Stimulated activated CD4-positive, alpha-beta T cell treated with anti-CD3 and anti-CD28 coated beads, TNF-alpha, amount 100 ng/mL, for 24 hours (primary cell): Measurements from ENCODE around the gene DGKD.
"Not testable (repeated sequence)": the region's sequence is repeated elsewhere in the genome, so short reads cannot be mapped to it uniquely, and the experiment has no call there.

Source experiments
- DNase-seq, 3 experiments: peaks; one replicate each; pipeline ENCODE4 v3.0.0-alpha.2; 2020; ENCODE audit warnings: low read depth in 3 of 3

DGKD gene

DNA sequence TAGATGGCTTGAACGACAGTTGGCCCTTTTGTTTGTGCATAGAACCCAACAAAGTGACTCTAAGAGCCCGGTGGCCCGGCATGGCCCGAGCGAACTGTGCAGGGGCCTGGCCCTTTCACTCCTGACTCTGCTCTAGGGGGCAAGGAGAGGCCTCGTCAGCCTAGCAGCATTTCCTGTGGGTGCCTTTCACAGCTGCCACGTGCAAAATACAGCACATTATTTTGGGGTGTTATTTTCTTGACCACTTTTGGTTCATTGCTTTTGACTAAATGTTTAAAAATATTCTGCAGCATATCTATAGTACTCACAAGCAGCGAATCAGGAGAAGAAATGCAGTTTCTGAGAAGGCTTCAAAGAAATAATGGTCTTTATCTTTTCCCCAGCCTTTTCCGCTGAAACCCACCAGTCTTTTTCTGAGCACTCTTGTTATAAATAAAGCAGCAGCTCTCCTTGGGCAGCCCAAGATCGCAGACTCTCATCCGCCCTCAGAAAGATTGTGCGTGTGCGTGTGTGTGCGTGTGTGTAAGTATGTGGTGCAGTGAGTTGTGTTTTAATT, 31.3 kb downstream of the DGKD start:
- no peak for DNase-seq

DNA sequence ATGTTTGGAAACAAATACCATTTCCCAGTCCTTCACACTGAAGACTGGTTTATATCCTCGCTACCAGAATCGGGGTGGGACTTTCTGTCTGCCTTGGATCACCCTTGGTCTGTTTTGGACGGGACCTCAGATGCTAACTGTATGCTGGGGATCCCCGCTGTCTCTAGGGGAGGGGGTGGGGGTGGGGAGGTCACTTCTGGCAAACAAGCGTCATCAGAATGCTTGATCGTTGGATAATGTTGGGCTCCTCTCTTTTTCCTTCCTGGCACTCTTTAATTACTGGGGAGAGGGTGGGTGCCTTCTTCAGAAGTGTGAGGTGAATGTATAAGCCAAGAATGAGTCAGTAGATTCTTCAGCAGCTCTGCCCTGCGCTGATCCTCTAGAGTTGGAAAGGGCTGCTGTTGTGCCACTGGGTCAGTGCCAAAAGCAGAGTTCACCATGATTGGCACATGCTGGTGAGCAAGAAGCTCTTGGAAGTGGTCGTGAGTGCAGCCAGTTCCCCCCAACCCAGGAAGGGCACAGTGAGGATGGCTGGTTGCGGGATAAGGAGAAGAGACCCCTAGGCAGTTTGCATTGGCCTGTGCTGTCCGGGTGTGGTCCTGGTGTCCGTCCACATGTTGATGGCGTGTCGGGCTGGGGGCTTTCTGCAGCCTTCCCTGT, 32.2 kb downstream of the DGKD start:
- DNase-seq, result peak in 1 of 3 experiments; percentile 22

DNA sequence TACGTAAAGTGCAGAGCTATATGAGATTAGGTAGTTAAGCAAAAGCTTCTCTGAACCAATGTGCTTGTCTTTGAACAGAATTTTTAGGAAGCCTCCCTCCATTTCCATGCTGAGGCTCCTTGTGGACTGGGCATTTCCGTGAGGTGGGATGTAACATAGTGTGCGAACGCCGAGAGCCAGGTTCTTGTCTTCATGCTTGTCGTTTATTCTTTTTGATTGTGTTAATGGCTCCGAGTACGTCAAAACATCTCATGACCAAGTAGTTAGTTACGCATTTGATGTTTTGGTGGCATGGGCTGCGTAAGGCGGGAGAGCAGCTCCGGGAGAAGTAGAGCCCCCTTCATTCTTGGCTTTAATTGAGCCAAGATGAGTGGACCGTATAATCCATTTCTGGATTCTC, 32.9 kb downstream of the DGKD start:
- no peak for DNase-seq

DNA sequence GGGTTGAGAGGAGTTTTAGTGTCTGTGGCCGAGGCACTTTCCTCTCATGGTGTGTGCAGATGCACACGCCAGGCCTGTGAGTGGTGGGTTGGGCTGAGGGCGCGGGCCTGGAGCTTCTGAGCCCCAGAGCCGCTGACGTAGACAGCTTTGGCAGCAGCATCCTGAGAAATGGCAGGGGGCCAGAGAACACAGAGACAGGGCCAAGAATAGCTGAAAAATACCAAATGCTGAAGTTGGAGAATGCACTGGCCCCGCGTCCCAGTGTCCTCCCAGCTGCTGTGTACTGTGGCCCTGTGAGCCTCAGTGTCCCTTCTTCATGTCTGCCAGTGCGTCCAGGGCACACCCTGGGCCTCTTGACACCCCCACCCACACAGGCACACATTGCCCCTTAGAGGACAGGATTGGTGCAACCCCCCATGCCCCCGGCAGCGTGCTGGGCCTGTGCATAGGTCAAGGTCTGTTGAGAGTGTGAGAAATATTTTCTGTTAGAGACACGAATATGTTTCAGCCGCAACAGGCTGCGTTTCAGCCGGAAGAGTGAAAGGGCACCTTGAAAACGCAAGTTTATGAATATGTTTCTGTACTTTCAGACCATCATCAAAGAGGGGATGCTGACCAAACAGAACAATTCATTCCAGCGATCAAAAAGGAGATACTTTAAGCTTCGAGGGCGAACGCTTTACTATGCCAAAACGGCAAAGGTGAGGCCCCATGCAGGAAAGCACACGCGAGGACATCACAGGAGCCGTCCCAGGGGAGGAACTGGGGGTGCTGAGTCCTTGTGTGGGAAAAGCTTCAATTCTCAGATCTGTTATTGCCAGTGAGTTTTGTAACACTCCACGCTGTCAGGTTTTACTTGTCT, 33.6 kb downstream of the DGKD start:
- no peak for DNase-seq

DNA sequence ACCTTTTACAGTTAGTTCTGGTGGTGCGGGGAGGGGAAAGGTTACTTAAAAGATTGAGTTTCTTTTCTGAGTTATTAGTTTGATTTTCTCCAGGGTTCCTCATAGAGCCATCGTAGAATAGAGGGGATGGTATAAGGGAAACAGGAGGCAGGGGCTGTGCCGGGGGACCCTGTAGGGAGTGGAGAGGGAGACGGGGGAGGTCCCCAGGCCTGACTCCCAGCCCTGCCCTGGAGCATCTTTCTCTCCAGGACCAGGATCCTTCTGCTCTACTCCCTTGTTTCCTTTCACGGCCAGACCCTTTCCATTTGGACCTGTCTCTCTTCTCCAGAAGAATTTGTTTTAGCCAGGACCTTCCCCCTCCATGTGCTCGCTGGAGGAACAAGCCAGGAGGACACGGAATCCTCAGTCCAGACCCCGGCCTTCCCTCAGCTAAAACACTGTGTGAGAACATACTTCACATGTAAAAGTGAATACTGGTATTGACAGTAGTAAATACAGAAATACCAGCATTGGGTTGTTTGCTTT, 35.4 kb downstream of the DGKD start:
- DNase-seq, result no peak

DNA sequence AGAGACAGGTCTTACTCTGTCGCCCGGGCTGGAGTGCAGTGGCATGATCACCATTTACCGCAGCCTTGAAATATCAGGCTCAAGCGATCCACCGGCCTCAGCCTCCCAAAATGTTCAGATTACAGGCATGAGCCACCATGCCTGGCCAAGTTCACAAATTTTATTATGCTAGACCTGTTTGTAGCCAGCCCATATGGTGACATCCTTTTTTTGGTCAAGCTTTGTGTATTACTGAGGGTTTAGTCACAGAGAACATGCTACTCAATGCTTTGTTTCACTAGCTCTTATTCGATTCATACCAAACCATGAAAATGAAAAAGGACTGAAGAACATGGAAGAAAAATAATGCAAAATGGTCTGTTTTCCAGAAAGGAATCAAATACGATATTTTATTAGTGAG, 41.4 kb downstream of the DGKD start:
- DNase-seq, result no peak

DNA sequence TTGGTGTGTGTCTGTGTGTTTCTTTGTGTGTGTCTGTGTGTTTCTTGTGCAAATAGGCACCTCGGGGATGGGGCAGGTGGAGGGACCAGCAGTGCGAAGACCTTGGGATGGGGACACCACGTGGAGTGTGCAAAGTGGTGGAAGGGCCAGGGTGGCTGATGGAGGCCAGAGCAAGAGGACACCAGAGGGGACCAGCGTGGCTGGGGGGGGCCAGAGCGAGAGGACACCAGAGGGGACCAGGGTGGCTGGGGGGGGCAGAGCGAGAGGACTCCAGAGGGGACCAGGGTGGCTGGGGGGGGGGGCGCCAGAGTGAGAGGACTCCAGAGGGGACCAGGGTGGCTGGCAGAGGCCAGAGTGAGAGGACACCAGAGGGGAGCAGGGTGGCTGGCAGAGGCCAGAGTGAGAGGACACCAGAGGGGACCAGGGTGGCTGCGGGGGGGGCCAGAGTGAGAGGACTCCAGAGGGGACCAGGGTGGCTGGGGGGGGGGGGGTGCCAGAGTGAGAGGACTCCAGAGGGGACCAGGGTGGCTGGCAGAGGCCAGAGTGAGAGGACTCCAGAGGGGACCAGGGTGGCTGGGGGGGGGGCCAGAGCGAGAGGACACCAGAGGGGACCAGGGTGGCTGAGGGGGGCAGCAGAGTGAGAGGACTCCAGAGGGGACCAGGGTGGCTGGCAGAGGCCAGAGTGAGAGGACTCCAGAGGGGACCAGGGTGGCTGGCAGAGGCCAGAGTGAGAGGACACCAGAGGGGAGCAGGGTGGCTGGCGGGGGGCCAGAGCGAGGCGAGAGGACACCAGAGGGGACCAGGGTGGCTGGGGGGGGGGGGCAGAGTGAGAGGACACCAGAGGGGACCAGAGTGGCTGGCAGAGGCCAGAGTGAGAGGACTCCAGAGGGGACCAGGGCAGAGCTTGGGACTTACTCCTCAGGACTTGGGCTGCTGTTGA, 42.7 kb downstream of the DGKD start:
- DNase-seq, result not testable (repeated sequence)

DNA sequence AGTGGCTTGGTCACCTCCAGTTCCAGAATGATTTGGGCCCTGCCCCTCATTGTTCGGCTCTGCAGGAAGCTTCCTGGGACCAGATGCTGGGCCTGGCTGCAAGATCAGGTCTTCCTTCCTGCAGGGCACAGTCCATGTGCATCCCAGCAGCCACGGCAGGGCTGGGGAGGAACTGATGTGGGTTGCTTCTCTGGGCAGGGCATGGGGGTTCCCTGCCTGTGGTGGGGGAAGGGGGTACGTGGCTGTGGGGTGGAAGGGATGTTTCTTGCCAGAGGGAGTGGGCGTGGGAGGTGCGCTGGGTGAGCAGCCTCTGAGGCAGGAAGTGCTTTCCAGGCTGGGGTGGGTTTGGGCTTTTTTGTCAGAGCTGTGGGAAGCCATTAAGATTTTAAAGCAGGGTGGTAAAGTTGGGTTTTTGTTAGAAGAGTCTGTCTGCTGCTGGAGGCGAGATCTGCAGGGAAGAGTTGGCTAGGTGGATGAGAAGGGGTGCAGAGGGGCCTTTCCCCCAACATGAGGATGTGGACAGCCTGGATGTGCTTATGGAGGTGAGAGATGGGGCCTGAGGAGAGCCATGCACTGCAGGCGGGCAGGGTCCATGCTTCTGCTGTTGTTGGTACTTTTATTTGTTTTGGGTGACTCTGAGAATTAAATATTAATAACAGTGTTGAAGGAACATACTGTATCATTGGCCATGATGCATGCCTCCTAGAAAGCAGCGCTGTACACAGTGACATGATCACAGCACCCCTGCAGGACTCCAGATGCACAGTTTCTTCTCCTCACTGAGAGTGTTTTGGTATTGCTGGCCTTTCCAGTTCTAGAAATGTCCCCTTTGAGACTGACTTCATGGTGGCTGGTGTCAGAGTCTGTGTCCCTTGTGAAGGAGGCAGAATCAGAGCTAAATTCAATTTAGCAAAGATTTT, 45.3 kb downstream of the DGKD start:
- DNase-seq, result no peak

DNA sequence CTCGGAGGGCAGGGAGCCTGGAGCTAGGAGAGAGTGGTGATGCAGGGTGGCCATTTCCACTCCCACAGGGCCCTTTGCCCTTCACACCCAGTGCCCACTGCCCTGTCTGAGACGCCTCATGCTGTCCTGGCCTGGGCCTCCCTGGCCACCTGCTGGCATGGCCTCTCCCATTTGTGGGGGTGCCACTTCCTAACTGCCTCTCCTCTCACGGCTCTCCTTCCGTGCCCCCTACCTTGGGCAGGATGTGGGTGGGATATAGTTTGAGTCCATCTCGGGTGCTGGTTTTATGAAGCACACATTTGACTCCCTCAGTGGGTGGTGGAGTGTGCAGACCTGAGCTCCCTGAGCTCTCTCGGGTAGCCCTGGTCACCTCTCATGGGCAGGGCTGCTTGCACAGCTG, 46.0 kb downstream of the DGKD start:
- DNase-seq, result no peak

DNA sequence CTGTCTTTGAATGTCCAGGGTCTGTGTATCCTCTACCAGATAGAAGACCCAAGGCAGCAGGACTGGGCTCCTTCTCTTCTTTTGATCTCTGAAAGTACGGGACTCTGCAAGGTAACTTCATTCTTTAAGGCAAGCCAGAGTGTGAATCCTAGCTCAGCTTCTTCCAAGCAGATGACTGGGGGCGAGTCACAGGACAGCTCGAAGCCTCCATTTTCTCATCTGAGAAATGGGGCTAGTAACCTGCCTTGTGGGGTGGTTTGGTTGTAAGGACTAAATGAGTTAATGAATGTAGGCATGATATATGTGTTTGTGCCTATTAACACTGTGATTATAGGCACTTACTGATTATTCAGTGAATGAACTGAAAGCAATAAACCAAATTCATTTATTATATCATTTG, 46.7 kb downstream of the DGKD start:
- no peak for DNase-seq

DNA sequence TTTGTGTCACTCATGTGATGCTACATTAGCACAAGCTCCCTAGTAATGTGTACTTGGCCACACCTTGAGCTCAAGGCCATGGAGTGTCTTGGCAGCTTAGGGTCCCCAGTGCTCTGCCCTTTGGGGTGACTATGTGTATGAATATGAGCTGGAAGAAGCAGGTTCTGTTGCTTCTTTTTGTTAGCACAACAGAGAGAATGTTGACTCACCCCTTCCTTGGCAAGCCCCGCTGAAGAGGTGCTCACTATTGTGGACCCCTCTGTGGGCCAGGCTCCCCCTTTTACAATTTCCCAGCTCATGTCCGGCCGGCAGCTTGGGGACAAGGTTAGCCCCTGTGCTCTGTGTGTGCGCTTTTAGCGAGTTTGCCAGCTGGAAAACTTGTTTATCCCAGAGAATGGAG, 48.1 kb downstream of the DGKD start:
- no peak for DNase-seq

DNA sequence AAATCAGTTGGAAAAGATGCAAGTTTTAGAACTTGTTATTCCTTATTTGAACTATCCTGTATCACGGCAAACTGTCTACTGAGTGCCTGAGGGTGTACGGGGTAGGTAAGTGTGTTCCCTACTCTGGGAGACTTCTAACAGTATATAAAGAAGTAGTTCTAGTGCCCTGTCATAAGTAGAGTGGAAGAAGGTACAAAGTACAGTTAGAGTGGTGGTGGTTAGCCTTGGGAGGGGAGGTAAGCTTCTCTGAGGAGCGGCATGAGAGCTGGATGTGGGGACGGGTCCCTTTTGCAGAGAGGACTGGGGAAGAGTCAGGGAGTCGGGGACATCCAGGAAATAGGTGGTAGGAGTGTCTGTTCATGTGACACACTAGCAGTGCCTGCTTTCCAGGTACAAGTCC, 48.5 kb downstream of the DGKD start:
- DNase-seq, result no peak

DNA sequence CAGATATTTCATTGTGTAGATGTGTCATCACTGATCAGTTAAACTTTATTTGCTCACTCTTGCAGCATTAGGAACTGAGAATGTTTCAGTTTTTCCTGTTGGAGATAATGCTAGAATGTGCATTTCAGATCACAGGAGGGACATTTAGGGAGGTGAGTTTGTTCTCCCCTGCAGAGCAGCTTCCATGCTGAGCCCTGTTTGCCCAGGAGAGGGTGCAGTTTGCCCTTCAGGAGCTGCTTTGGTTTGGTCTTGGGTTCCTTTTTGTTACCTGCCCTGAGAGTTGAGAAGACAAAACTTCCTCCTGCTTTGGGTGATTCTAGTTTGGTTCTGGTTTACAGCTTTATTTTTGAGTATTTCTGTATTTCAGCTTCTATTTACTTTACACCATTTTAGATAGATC, 49.9 kb downstream of the DGKD start:
- peak in 1 of 3 experiments; percentile 54 for DNase-seq

DNA sequence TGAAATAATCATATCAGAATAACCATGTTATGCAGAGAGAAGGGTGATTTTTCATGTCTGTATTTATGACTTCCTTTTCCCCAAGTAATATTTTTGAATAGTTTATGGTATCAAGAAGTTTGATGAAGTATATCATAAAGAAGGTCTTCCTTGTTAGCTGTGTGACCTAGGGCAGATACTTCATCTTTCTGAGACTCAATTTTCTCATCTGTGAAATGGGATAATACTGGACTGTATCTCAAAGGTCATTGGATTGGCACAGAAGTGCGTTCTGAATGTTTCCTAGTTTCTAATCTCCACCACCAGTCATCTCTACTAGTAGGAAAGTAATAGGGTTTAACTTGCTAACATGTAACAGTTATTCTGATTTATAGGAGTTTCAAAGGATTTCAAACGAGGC, 52.6 kb downstream of the DGKD start:
- no peak for DNase-seq

DNA sequence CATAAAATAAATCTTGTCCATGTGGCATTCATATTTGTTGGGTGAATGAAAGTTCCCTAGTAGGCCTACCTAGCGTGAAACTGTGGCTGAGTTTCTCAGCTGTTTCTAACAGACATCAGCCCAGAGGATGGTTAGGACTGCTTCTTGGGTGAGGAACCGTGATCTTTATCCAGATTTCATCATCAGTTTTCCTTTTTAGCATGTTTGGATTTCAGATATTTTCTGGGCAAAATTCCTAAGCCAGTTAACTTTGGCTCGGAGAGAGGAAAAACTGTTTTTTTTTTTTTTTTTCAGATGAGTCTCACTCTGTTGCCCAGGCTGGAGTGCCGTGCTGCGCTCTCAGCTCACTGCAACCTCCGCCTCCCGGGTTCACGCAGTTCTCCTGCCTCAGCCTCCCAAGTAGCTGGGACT, 53.5 kb downstream of the DGKD start:
- DNase-seq, result no peak

DNA sequence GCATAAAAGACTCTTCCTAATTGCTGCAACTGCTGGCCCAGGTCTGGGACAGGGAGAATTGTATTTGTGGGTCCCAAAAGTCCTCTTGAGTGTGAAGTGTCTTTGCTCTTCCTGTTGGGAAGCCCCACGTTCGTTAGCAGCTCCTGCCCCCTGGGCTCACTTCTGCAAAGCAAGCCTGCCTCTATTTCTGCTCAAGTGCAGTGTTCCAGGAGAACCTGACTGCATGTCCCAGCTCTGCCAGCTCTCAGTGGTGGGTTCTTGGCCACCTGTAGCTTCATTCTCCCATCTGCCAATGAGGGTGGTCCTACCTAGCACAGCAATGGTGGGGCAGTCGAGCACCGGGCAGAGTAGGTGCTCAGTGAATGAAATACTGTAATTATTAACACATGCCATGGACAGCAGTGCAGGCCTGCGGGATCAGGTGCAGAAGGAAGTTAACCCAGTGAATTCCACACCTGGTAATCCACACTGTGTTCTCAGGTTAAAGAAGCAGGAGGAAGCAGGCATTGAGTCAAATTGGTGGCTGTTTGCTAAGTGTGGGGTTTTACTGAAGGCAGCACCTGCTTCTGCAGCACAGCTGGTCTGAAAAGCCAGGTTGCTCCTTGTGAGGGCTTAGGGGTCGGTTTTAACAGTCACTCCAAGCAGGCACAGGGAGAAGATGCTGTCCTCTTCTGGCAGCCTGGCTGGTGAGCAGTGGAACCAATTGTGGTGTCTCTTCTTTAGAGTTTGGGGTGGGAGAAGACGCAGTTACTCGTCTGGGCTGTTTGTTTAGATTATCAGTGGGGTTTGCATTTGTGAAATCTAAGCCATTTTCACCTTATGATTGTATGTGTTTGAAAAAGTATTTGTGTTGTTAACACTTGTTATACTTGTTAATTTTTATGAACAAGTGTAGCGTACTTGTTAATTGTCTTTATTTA, 54.3 kb downstream of the DGKD start:
- no peak for DNase-seq

DNA sequence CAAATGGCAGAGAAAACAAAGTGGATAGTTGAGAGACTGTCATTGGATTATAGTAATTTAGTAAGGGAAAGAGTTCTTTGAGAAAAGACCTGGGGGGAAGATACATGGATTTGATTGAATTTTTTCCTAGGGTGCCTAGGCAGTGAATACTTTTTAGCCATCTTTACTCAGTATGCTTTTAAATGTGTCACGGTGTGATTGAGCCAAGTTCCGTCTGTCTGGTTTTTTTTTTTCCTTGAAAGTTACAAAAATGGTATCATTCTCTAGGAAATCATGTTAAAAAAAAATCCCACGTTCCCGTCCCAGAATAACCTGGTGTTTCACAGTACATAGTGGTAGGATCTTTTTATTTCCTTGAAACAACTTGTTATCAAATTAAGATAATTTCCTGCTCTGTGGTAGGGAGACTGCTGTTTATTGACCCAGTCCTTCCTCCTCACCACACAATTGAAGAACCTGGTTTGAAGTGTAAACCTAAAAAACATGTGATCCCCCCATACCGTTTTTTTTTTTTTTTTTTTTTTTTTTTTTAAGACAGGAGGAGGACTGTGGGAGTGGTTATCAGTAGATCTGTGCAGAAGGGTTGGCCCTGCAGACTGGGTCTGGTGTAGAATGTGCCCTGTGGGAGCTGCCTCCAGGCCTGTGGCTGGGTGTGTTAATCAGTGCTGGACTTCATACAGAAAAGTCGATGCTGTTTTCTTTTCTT, 55.1 kb downstream of the DGKD start:
- DNase-seq, result no peak

DNA sequence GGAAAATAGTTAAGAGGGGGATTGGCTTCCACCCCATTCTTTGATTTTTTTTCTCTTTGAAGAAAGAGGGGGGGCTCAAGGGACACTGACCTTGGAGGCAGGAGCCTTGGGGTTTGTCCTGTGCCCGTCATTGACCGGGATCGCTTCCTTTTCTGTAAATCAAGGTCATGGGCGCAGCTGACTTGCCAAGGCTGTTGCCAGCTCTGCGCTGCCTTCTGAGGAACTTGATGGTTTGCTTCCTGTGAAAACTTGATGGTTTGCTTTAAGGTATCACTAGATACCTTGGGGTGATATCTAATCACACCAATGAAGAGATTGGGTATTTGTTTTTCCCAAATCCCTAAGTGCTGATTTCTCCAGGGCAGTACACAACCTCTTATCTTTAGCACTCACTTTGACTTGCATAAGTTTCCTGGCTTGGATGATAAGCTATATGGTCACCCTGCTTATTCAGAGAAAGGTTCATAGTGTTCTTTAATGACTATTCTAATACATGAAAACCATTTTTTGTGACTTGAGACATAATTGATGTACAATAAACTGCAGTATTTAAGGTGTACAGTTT, 56.0 kb downstream of the DGKD start:
- no peak for DNase-seq

DNA sequence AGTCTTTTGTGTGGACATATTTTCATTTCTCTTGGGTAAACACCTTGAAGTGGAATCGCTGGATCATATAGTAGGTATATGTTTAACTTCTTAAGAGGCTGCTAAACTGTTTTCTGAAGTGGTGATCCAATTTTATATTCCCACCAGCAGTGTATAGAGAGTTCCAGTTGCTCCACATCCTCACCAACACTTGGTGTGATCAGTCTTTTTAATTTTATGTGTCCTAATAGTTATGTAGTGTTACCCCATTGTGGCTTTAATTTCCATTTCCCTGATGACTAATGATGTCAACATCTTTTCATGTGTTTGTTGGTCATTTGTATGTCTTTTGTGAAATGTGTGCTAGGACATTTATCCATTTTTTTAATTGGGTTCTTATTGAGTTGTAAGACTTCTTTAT, 56.9 kb downstream of the DGKD start:
- DNase-seq, result no peak
